IMR-90 (cell line): Measurements from ENCODE around the gene NSL1. TPM values are rescaled to one million over a fixed set of nuclear protein-coding genes. Genes with fewer than 3 reads are reported as not detected.

Experiments used
- ATAC-seq: fragments of 200-7000 bp; cut with Tn5 transposase; 2 replicates; pipeline ENCODE4 v1.9.1; 2020; ENCODE audit warnings: low read depth, mild to moderate bottlenecking, moderate library complexity
- BruUV-seq: library from RNA; stranded (reverse); fragments of 400-500 nt; replicated peaks from 2 replicates; lab custom pipeline; 2021; lab: Mats Ljungman, UMichigan
- CTCF ChIA-PET: fragments of 300-600 bp; formaldehyde crosslinking; extraction: SDS; loops from one replicate; lab custom pipeline; 2021; ENCODE audit warnings: antibody characterized with exemption; lab: Yijun Ruan, JAX
- POLR2A ChIA-PET: fragments of 300-600 bp; sonication (Branson Sonifier 250); formaldehyde crosslinking; loops from one replicate; lab custom pipeline; 2022; ENCODE audit warnings: antibody characterized with exemption; ENCODE audit not compliant: unreplicated experiment; lab: Charles Lee
- DNase-seq: peaks from one replicate; pipeline ENCODE4 v3.0.0; 2013
- H2AFZ ChIP-seq: replicated peaks from 2 replicates; pipeline ENCODE3; 2013; ENCODE audit warnings: low read length, mild to moderate bottlenecking; ENCODE audit not compliant: poor library complexity
- H2AK5ac ChIP-seq: 2 replicates; pipeline ENCODE4 v1.6.1; 2013; ENCODE audit warnings: low read depth, low read length, inconsistent platforms
- H2AK9ac ChIP-seq: replicated peaks from 2 replicates; pipeline ENCODE3; 2013; ENCODE audit warnings: mild to moderate bottlenecking, low read depth, low read length, moderate library complexity; ENCODE audit not compliant: poor library complexity
- H2BK120ac ChIP-seq: 2 replicates; pipeline ENCODE4 v1.6.1; 2013; ENCODE audit warnings: low read depth, low read length, inconsistent platforms
- H2BK15ac ChIP-seq: 3 replicates; pipeline ENCODE4 v1.6.1; 2013; ENCODE audit warnings: low read depth, low read length, inconsistent platforms
- H2BK20ac ChIP-seq: 2 replicates; pipeline ENCODE4 v1.6.1; 2013; ENCODE audit warnings: low read depth, mild to moderate bottlenecking, inconsistent platforms, low read length, moderate library complexity
- H2BK5ac ChIP-seq: 2 replicates; pipeline ENCODE4 v1.6.1; 2013; ENCODE audit warnings: mild to moderate bottlenecking, low read depth, low read length, inconsistent platforms; ENCODE audit not compliant: poor library complexity, severe bottlenecking
- H3K14ac ChIP-seq: replicated peaks from 2 replicates; pipeline ENCODE4 v1.6.1; 2013; ENCODE audit warnings: low read depth, low read length, inconsistent platforms
- H3K18ac ChIP-seq: 2 replicates; pipeline ENCODE4 v1.6.1; 2013; ENCODE audit warnings: low read depth, low read length, control low read depth
- H3K23ac ChIP-seq: 2 replicates; pipeline ENCODE4 v1.6.1; 2013; ENCODE audit warnings: low read depth, low read length, inconsistent platforms
- H3K27ac ChIP-seq: 2 replicates; pipeline ENCODE4 v1.5.1; 2013; ENCODE audit warnings: mild to moderate bottlenecking, control low read depth, low read length; ENCODE audit not compliant: insufficient read depth
- H3K27me3 ChIP-seq: 2 replicates; pipeline ENCODE4 v1.6.1; 2013; ENCODE audit warnings: low read length; ENCODE audit not compliant: control insufficient read depth, insufficient read depth
- H3K36me3 ChIP-seq: 2 replicates; pipeline ENCODE4 v1.6.1; 2013; ENCODE audit warnings: low read length, mixed read lengths; ENCODE audit not compliant: control insufficient read depth, insufficient read depth
- H3K4ac ChIP-seq: 2 replicates; pipeline ENCODE4 v1.6.1; 2013; ENCODE audit warnings: low read depth, low read length, inconsistent platforms
- H3K4me1 ChIP-seq: 2 replicates; pipeline ENCODE4 v1.6.1; 2013; ENCODE audit warnings: low read length, mixed read lengths; ENCODE audit not compliant: control insufficient read depth, insufficient read depth
- H3K4me2 ChIP-seq: 2 replicates; pipeline ENCODE4 v1.6.1; 2013; ENCODE audit warnings: low read depth, mild to moderate bottlenecking, control low read depth, low read length, moderate library complexity
- H3K4me3 ChIP-seq: 2 replicates; pipeline ENCODE4 v1.5.1; 2013; ENCODE audit warnings: low read depth, mild to moderate bottlenecking, control low read depth, low read length, moderate library complexity; ENCODE audit not compliant: insufficient read depth
- H3K56ac ChIP-seq: 2 replicates; pipeline ENCODE4 v1.6.1; 2013; ENCODE audit warnings: low read length, inconsistent platforms; ENCODE audit not compliant: insufficient read depth; ENCODE audit errors: extremely low read depth
- H3K79me1 ChIP-seq, 2 experiments: 2 replicates each; pipeline ENCODE4 v1.6.1; 2013; ENCODE audit warnings: low read length in 2 of 2, inconsistent platforms in 1 of 2, low read depth in 1 of 2
- H3K9ac ChIP-seq: 2 replicates; pipeline ENCODE4 v1.6.1; 2013; ENCODE audit warnings: low read depth, low read length, control low read depth
- H3K9me1 ChIP-seq: 2 replicates; pipeline ENCODE4 v1.6.1; 2013; ENCODE audit warnings: low read length, inconsistent platforms; ENCODE audit not compliant: insufficient read depth
- H3K9me3 ChIP-seq: 2 replicates; pipeline ENCODE4 v1.6.1; 2013; ENCODE audit warnings: low read length; ENCODE audit not compliant: control insufficient read depth, insufficient read depth
- H4K20me1 ChIP-seq: 2 replicates; pipeline ENCODE4 v1.6.1; 2013; ENCODE audit warnings: low read length, inconsistent platforms; ENCODE audit not compliant: insufficient read depth
- H4K5ac ChIP-seq: 2 replicates; pipeline ENCODE4 v1.6.1; 2013; ENCODE audit warnings: mild to moderate bottlenecking, low read depth, low read length, control low read depth
- H4K8ac ChIP-seq, 2 experiments: 2 replicates each; pipeline ENCODE4 v1.6.1; 2013; ENCODE audit warnings: low read depth in 2 of 2, low read length in 2 of 2, control low read depth in 1 of 2, inconsistent platforms in 1 of 2
- H4K91ac ChIP-seq: 2 replicates; pipeline ENCODE4 v1.6.1; 2013; ENCODE audit warnings: low read depth, low read length, inconsistent platforms; ENCODE audit not compliant: insufficient read depth
- BHLHE40 ChIP-seq: fragments of 150-350 bp; IDR thresholded peaks from 2 replicates; pipeline ENCODE4 v1.6.1; 2016; ENCODE audit warnings: mild to moderate bottlenecking, low read depth, low read length
- CEBPB ChIP-seq: IDR thresholded peaks from 2 replicates; pipeline ENCODE4 v1.6.1; 2012; ENCODE audit warnings: low read depth, low read length, improper control_type of control experiment
- CHD1 ChIP-seq: IDR thresholded peaks from 2 replicates; pipeline ENCODE4 v1.6.1; 2012; ENCODE audit warnings: low read depth, low read length, improper control_type of control experiment
- CTCF ChIP-seq: conservative IDR thresholded peaks from 2 replicates; pipeline ENCODE4 v1.5.1; 2012; ENCODE audit warnings: mild to moderate bottlenecking, low read depth, low read length, improper control_type of control experiment
- FOS ChIP-seq: fragments of 150-350 bp; IDR thresholded peaks from 2 replicates; pipeline ENCODE4 v1.6.1; 2016; ENCODE audit warnings: low read depth, low read length
- MAFK ChIP-seq: IDR thresholded peaks from 2 replicates; pipeline ENCODE4 v1.6.1; 2012; ENCODE audit warnings: low read depth, low read length, improper control_type of control experiment
- MAZ ChIP-seq: IDR thresholded peaks from 2 replicates; pipeline ENCODE4 v1.6.1; 2012; ENCODE audit warnings: low read depth, mild to moderate bottlenecking, low read length, improper control_type of control experiment, moderate library complexity, borderline replicate concordance
- MXI1 ChIP-seq: IDR thresholded peaks from 2 replicates; pipeline ENCODE4 v1.6.1; 2012; ENCODE audit warnings: low read depth, mild to moderate bottlenecking, low read length, moderate library complexity, borderline replicate concordance
- NFE2L2 ChIP-seq: fragments of 150-350 bp; IDR thresholded peaks from 2 replicates; pipeline ENCODE4 v1.6.1; 2016; ENCODE audit warnings: low read depth, mild to moderate bottlenecking, low read length
- POLR2A ChIP-seq: IDR thresholded peaks from 2 replicates; pipeline ENCODE4 v1.6.1; 2012; ENCODE audit warnings: mild to moderate bottlenecking, low read depth, low read length
- RAD21 ChIP-seq: IDR thresholded peaks from 2 replicates; pipeline ENCODE4 v1.6.1; 2012; ENCODE audit warnings: low read length, improper control_type of control experiment
- RCOR1 ChIP-seq: IDR thresholded peaks from 2 replicates; pipeline ENCODE4 v1.6.1; 2012; ENCODE audit warnings: mild to moderate bottlenecking, low read length, improper control_type of control experiment; ENCODE audit not compliant: insufficient replicate concordance
- RFX5 ChIP-seq: IDR thresholded peaks from 2 replicates; pipeline ENCODE4 v1.8.0; 2012; ENCODE audit warnings: low read depth, mild to moderate bottlenecking, low read length, moderate library complexity
- SMC3 ChIP-seq: fragments of 150-350 bp; IDR thresholded peaks from 2 replicates; pipeline ENCODE4 v1.6.1; 2016; ENCODE audit warnings: low read depth, mild to moderate bottlenecking, antibody characterized with exemption, low read length, moderate library complexity
- WGBS, 2 experiments: methylation state at CpG; one replicate each; pipeline versions ENCODE4 v1.1.5 to v1.1.7; 2013; ENCODE audit warnings: missing lambda C conversion rate in 2 of 2; ENCODE audit not compliant: insufficient read length in 1 of 2; ENCODE audit errors: extremely low coverage in 2 of 2; 5-methylcytosine and 5-hydroxymethylcytosine counted together
- dilution Hi-C: fragments of 300-500 bp; cut with HindIII; formaldehyde crosslinking; loops from one replicate; pipeline ENCODE4 v1.14.3; 2018; ENCODE audit warnings: low sequenced_read_pairs; ENCODE audit not compliant: unreplicated experiment
- in situ Hi-C: fragments of 300-500 bp; cut with MboI; formaldehyde crosslinking; loops from 3 replicates; pipeline ENCODE4 v1.14.3; 2019; ENCODE audit warnings: low sequenced_read_pairs, inconsistent platforms, mixed read lengths
- intact Hi-C: fragments of 100-400 bp; cut with micrococcal nuclease; formaldehyde crosslinking; loops from 2 replicates; pipeline ENCODE4 v1.10.0; 2022
- polyA plus RNA-seq, 3 experiments: library from polyadenylated mRNA; depleted of rRNA; stranded (reverse); fragments of >200 nt; gene quantifications; 2 replicates each; pipeline ENCODE4 v1.2.3, GENCODE V29; 2012; ENCODE audit warnings: low replicate concordance in 1 of 3
- total RNA-seq: library from RNA; depleted of rRNA; stranded (reverse); fragments of >200 nt; gene quantifications from 2 replicates; pipeline ENCODE4 v1.2.3, GENCODE V29; 2012
- TF ChIP-seq, protein P1 (sequence below): fragments of 150-350 bp; IDR thresholded peaks from 2 replicates; pipeline ENCODE4 v1.6.1; 2017; ENCODE audit warnings: mild to moderate bottlenecking, antibody characterized with exemption, low read length, low read depth
- TF ChIP-seq, protein P2 (sequence below): fragments of 150-350 bp; IDR thresholded peaks from 2 replicates; pipeline ENCODE4 v1.6.1; 2016; ENCODE audit warnings: low read depth, mild to moderate bottlenecking, low read length, moderate library complexity, borderline replicate concordance

Gene NSL1
- total and polyA plus RNA-seq, 2 of the 4 experiments (the other 2 are of a cell fraction) = 19.1 to 42.5 TPM

GRCh38 chr1:212731630-212732029 lies 59.9 kb downstream of the NSL1 start:
- no peak for ATAC-seq
- POLR2A ChIA-PET = no interaction called here
- dilution Hi-C loops = no loop called here

More at GRCh38 chr1:212731630-212732029, 59.9 kb downstream of the NSL1 start:
- in situ Hi-C loops (no loop called here), intact Hi-C loops (no loop called here)
- Histone ChIP-seq H3K9me3 (no peaks in the 10 kb centered on the region), H3K4me1 (no peaks in the 10 kb centered on the region), H2BK20ac (no peak overlapping the region), H3K18ac (no peak overlapping the region), H2BK120ac (no peak overlapping the region), H2BK15ac (no peak overlapping the region), H4K91ac (no peak overlapping the region), H3K23ac (no peak overlapping the region), H2AK5ac (no peak overlapping the region), H4K20me1 (no peaks in the 10 kb centered on the region), H2BK5ac (no peak overlapping the region), H3K27ac (no peak overlapping the region), H4K5ac (no peak overlapping the region), H2AK9ac (no peak overlapping the region), H3K79me1 (no peaks in the 10 kb centered on the region), H2AFZ (no peak overlapping the region), H3K9me1 (0 out of 2 replicates have a peak, but pooled peaks cover 3% of the 10 kb centered on the region), H3K14ac (no peak overlapping the region), H4K8ac (no peak overlapping the region), H3K36me3 (no peaks in the 10 kb centered on the region), H3K9ac (no peak overlapping the region), H3K27me3 (no peaks in the 10 kb centered on the region), H3K56ac (no peak overlapping the region), H3K4me2 (no peak overlapping the region), H3K4me3 (no peak overlapping the region), H3K4ac (no peak overlapping the region)
- TF ChIP-seq RCOR1 (no peak), CHD1 (no peak), MAZ (no peak), FOS (no peak), CTCF (no peak), POLR2A (no peak), RAD21 (no peak), BHLHE40 (no peak), SMC3 (no peak), MAFK (no peak), RFX5 (no peak), CEBPB (no peak), NFE2L2 (no peak), MXI1 (no peak)
- TF ChIP-seq, protein P1, sequence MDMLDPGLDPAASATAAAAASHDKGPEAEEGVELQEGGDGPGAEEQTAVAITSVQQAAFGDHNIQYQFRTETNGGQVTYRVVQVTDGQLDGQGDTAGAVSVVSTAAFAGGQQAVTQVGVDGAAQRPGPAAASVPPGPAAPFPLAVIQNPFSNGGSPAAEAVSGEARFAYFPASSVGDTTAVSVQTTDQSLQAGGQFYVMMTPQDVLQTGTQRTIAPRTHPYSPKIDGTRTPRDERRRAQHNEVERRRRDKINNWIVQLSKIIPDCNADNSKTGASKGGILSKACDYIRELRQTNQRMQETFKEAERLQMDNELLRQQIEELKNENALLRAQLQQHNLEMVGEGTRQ = no peak
- TF ChIP-seq, protein P2, sequence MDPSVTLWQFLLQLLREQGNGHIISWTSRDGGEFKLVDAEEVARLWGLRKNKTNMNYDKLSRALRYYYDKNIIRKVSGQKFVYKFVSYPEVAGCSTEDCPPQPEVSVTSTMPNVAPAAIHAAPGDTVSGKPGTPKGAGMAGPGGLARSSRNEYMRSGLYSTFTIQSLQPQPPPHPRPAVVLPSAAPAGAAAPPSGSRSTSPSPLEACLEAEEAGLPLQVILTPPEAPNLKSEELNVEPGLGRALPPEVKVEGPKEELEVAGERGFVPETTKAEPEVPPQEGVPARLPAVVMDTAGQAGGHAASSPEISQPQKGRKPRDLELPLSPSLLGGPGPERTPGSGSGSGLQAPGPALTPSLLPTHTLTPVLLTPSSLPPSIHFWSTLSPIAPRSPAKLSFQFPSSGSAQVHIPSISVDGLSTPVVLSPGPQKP = no peak
- no peak for DNase-seq
- CTCF ChIA-PET = interaction anchor here (0.8 kb wide), 1 partner anchor 30 kb away, joined by 4 read pairs; no protein-coding TSS in a partner anchor
- WGBS, 2 experiments = no CpG with 5 or more reads among the region's 1 CpG
- no TSS peak for BruUV-seq
